ENCODE measurements around the gene ZHX3.

- TF ChIP-seq CTCF (IDR thresholded peaks at IDR 0.05) (no peak), ZFX (IDR thresholded peaks at IDR 0.05; ENCODE audit: borderline replicate concordance) (no peak)
Observed at GRCh38 chr20:41345729-41346067, 28.2 kb upstream of the ZHX3 start.

Measured in 22Rv1 (cell line).